GM08714 (cell line): ENCODE results near the gene CALCOCO2.
"Not testable (repeated sequence)": the region's sequence is repeated elsewhere in the genome, so short reads cannot be mapped to it uniquely, and the experiment has no call there.

Experiments used
- H3K4me3 ChIP-seq: fragments of 200-500 bp; sonication (Bioruptor generic); 2 replicates; pipeline ENCODE4 v1.5.1; 2014; ENCODE audit warnings: mild to moderate bottlenecking, low read length, inconsistent platforms
- ZNF274 ChIP-seq: IDR thresholded peaks from 2 replicates; pipeline ENCODE4 v1.6.1; 2012; ENCODE audit warnings: mild to moderate bottlenecking, low read depth, low read length

CALCOCO2 gene

GRCh38 chr17:48815311-48815710 lies 15.5 kb upstream of the CALCOCO2 start:
- TF ChIP-seq ZNF274, result no peak
- no peak overlapping the region for H3K4me3 ChIP-seq

GRCh38 chr17:48816438-48816773 lies 14.4 kb upstream of the CALCOCO2 start:
- TF ChIP-seq ZNF274, result no peak
- H3K4me3 ChIP-seq, result peak overlapping the region; percentile 60

- H3K4me3 ChIP-seq, result peak within 1 kb of the TSS; percentile 60
- no peak for TF ChIP-seq ZNF274
Observed at GRCh38 chr17:48816774-48817590, 13.9 kb upstream of the CALCOCO2 start, which contains the start of gene TTLL6. TSS of gene TTLL6 (minus strand) at chr17:48817229. CDS start at chr17:48817072, 157 bp downstream.

- no peak for TF ChIP-seq ZNF274
- H3K4me3 ChIP-seq, result no peak overlapping the region
Observed at GRCh38 chr17:48818361-48818841, 12.4 kb upstream of the CALCOCO2 start.

GRCh38 chr17:48819466-48819865 lies 11.4 kb upstream of the CALCOCO2 start:
- no peak for TF ChIP-seq ZNF274
- no peak overlapping the region for H3K4me3 ChIP-seq

GRCh38 chr17:48820936-48821335 lies 9.9 kb upstream of the CALCOCO2 start:
- not testable (repeated sequence) for H3K4me3 ChIP-seq

- no peak overlapping the region for H3K4me3 ChIP-seq
- TF ChIP-seq ZNF274, result no peak
Observed at GRCh38 chr17:48825446-48826381, 5.1 kb upstream of the CALCOCO2 start.

- peak overlapping the region; percentile 91 for H3K4me3 ChIP-seq
Observed at GRCh38 chr17:48831549-48831883, 681 bp downstream of the CALCOCO2 start.

GRCh38 chr17:48834973-48835372 lies 4.1 kb downstream of the CALCOCO2 start:
- TF ChIP-seq ZNF274, result no peak
- H3K4me3 ChIP-seq, result no peak overlapping the region; the same call in 1 of the 2 replicates

More at GRCh38 chr17:48831549-48831883, 681 bp downstream of the CALCOCO2 start:
- no peak for TF ChIP-seq ZNF274

- H3K4me3 ChIP-seq, result peak overlapping the region; percentile 14; the same call in 1 of the 2 replicates
- no peak for TF ChIP-seq ZNF274
Observed at GRCh38 chr17:48835971-48836370, 5.1 kb downstream of the CALCOCO2 start.

- H3K4me3 ChIP-seq, result 0 out of 2 replicates have a peak overlapping the region, but pooled peaks have one; percentile 42
Observed at GRCh38 chr17:48837458-48837857, 6.6 kb downstream of the CALCOCO2 start.

GRCh38 chr17:48840441-48840840 lies 9.6 kb downstream of the CALCOCO2 start:
- TF ChIP-seq ZNF274, result no peak
- no peak overlapping the region for H3K4me3 ChIP-seq

GRCh38 chr17:48841395-48841831 lies 10.6 kb downstream of the CALCOCO2 start:
- peak overlapping the region; percentile 93; the same call in 1 of the 2 replicates for H3K4me3 ChIP-seq
- TF ChIP-seq ZNF274, result no peak

GRCh38 chr17:48842746-48843145 lies 11.9 kb downstream of the CALCOCO2 start:
- H3K4me3 ChIP-seq, result no peak overlapping the region
- TF ChIP-seq ZNF274, result no peak
